ENCODE results near the gene GSK3B.

Gene GSK3B

GRCh38 chr3:120093911-120094775, at the start of gene GSK3B:
GSK3B (minus strand) TSS chr3:120094447; CDS start chr3:120093434, 1,013 bp downstream.
- peak; percentile 91 for DNase-seq (ENCODE audit: low spot score)

GRCh38 chr3:120143676-120144075, 49.4 kb upstream of the GSK3B start:
- DNase-seq (ENCODE audit: low spot score) = no peak

- no peak for DNase-seq (ENCODE audit: low spot score)
Observed at GRCh38 chr3:120142236-120142635, 48.0 kb upstream of the GSK3B start.

- no peak for DNase-seq (ENCODE audit: low spot score)
Observed at GRCh38 chr3:120140098-120140742, 46.0 kb upstream of the GSK3B start.

- no peak for DNase-seq (ENCODE audit: low spot score)
Observed at GRCh38 chr3:120139140-120139539, 44.9 kb upstream of the GSK3B start.

- peak; percentile 27 for DNase-seq (ENCODE audit: low spot score)
Observed at GRCh38 chr3:120137548-120137947, 43.3 kb upstream of the GSK3B start.

GRCh38 chr3:120130656-120131055, 36.4 kb upstream of the GSK3B start:
- no peak for DNase-seq (ENCODE audit: low spot score)

- DNase-seq (ENCODE audit: low spot score) = no peak
Observed at GRCh38 chr3:120129718-120130513, 35.7 kb upstream of the GSK3B start.

GRCh38 chr3:120129051-120129450, 34.8 kb upstream of the GSK3B start:
- no peak for DNase-seq (ENCODE audit: low spot score)

- DNase-seq (ENCODE audit: low spot score) = no peak
Observed at GRCh38 chr3:120125992-120126391, 31.7 kb upstream of the GSK3B start.

- no peak for DNase-seq (ENCODE audit: low spot score)
Observed at GRCh38 chr3:120119846-120120510, 25.7 kb upstream of the GSK3B start.

- DNase-seq (ENCODE audit: low spot score) = no peak
Observed at GRCh38 chr3:120114981-120115380, 20.7 kb upstream of the GSK3B start.

- no peak for DNase-seq (ENCODE audit: low spot score)
Observed at GRCh38 chr3:120114376-120114775, 20.1 kb upstream of the GSK3B start.

GRCh38 chr3:120113128-120114116, 19.2 kb upstream of the GSK3B start:
- DNase-seq (ENCODE audit: low spot score) = no peak

GRCh38 chr3:120111898-120112297, 17.7 kb upstream of the GSK3B start:
- DNase-seq (ENCODE audit: low spot score) = no peak

- DNase-seq (ENCODE audit: low spot score) = no peak
Observed at GRCh38 chr3:120103276-120103675, 9.0 kb upstream of the GSK3B start.

GRCh38 chr3:120102674-120103073, 8.4 kb upstream of the GSK3B start:
- no peak for DNase-seq (ENCODE audit: low spot score)

- no peak for DNase-seq (ENCODE audit: low spot score)
Observed at GRCh38 chr3:120102232-120102631, 8.0 kb upstream of the GSK3B start.

GRCh38 chr3:120101624-120102023, 7.4 kb upstream of the GSK3B start:
- no peak for DNase-seq (ENCODE audit: low spot score)

- no peak for DNase-seq (ENCODE audit: low spot score)
Observed at GRCh38 chr3:120100711-120101110, 6.5 kb upstream of the GSK3B start.

GRCh38 chr3:120098710-120099109, 4.5 kb upstream of the GSK3B start:
- DNase-seq (ENCODE audit: low spot score) = no peak
